Neuronal stem cell (in vitro differentiated cells): ENCODE data around the gene SAP30BP.

Source experiments
- DNase-seq: peaks from one replicate; pipeline ENCODE4 v3.0.0-alpha.2; 2013; ENCODE audit warnings: low spot score
- H2AFZ ChIP-seq: one replicate; pipeline ENCODE4 v1.6.1; 2013; ENCODE audit warnings: mild to moderate bottlenecking, low read length, inconsistent platforms
- H2AK5ac ChIP-seq: 2 replicates; pipeline ENCODE4 v1.6.1; 2013; ENCODE audit warnings: low read depth, mild to moderate bottlenecking, inconsistent platforms, low read length, moderate library complexity, mixed read lengths
- H2BK120ac ChIP-seq: 2 replicates; pipeline ENCODE4 v1.6.1; 2013; ENCODE audit warnings: low read depth, mild to moderate bottlenecking, inconsistent platforms, low read length, moderate library complexity, mixed read lengths
- H2BK12ac ChIP-seq: one replicate; pipeline ENCODE4 v1.6.1; 2013; ENCODE audit warnings: low read length, inconsistent platforms
- H2BK15ac ChIP-seq: 2 replicates; pipeline ENCODE4 v1.6.1; 2013; ENCODE audit warnings: mild to moderate bottlenecking, low read length, inconsistent platforms, mixed read lengths
- H2BK5ac ChIP-seq: one replicate; pipeline ENCODE4 v1.6.1; 2013; ENCODE audit warnings: inconsistent platforms, mild to moderate bottlenecking, low read length, moderate library complexity
- H3K14ac ChIP-seq: one replicate; pipeline ENCODE4 v1.6.1; 2013; ENCODE audit warnings: low read length, inconsistent platforms
- H3K18ac ChIP-seq: 2 replicates; pipeline ENCODE4 v1.6.1; 2013; ENCODE audit warnings: low read length, inconsistent platforms
- H3K23ac ChIP-seq: 2 replicates; pipeline ENCODE4 v1.6.1; 2013; ENCODE audit warnings: low read depth, mild to moderate bottlenecking, mixed read lengths, low read length, inconsistent platforms; ENCODE audit not compliant: poor library complexity
- H3K27ac ChIP-seq: replicated peaks from 3 replicates; pipeline ENCODE4 v1.5.1; 2013; ENCODE audit warnings: low read length, inconsistent platforms
- H3K27me3 ChIP-seq, 3 experiments: 2 replicates each; pipeline ENCODE4 v1.6.1; 2013; ENCODE audit warnings: low read length in 3 of 3, mild to moderate bottlenecking in 2 of 3, inconsistent platforms in 1 of 3, low read depth in 1 of 3, mixed read lengths in 1 of 3, moderate library complexity in 1 of 3; ENCODE audit not compliant: control insufficient read depth in 3 of 3, insufficient read depth in 3 of 3
- H3K36me3 ChIP-seq, 2 donors: replicated peaks in 1 of 2; 2 replicates each; pipeline ENCODE4 v1.6.1; 2013; ENCODE audit warnings: low read length in 2 of 2; ENCODE audit not compliant: control insufficient read depth in 2 of 2, insufficient read depth in 2 of 2
- H3K4ac ChIP-seq: 2 replicates; pipeline ENCODE4 v1.6.1; 2013; ENCODE audit warnings: inconsistent platforms, mild to moderate bottlenecking, low read length, moderate library complexity
- H3K4me1 ChIP-seq, 2 donors: 1 replicate in 1 of 2; 2 replicates in 1 of 2; pipeline ENCODE4 v1.6.1; 2013; ENCODE audit warnings: low read length in 2 of 2, low read depth in 1 of 2; ENCODE audit not compliant: control insufficient read depth in 2 of 2, insufficient read depth in 1 of 2
- H3K4me2 ChIP-seq: one replicate; pipeline ENCODE4 v1.6.1; 2013; ENCODE audit warnings: mild to moderate bottlenecking, low read length, inconsistent platforms; ENCODE audit not compliant: insufficient read depth, poor library complexity, severe bottlenecking
- H3K4me3 ChIP-seq, 2 donors: 2 replicates each; pipeline ENCODE4 v1.5.1; 2013; ENCODE audit warnings: low read length in 2 of 2, mild to moderate bottlenecking in 2 of 2, inconsistent platforms in 1 of 2, moderate library complexity in 1 of 2
- H3K79me1 ChIP-seq: one replicate; pipeline ENCODE4 v1.6.1; 2013; ENCODE audit warnings: low read depth, mild to moderate bottlenecking, inconsistent platforms, low read length, moderate library complexity
- H3K9ac ChIP-seq: one replicate; pipeline ENCODE4 v1.6.1; 2013; ENCODE audit warnings: mild to moderate bottlenecking, low read depth, low read length, inconsistent platforms; ENCODE audit not compliant: poor library complexity
- H3K9me3 ChIP-seq, 2 donors: replicated peaks in 1 of 2; 2 replicates each; pipeline versions ENCODE3 to v1.6.1; 2013; ENCODE audit warnings: low read length in 2 of 2, mild to moderate bottlenecking in 2 of 2, inconsistent platforms in 1 of 2, low read depth in 1 of 2, mixed read lengths in 1 of 2, moderate library complexity in 1 of 2; ENCODE audit not compliant: control insufficient read depth in 2 of 2, insufficient read depth in 1 of 2
- H4K8ac ChIP-seq: one replicate; pipeline ENCODE4 v1.6.1; 2013; ENCODE audit warnings: low read depth, mild to moderate bottlenecking, inconsistent platforms, low read length, moderate library complexity
- H4K91ac ChIP-seq: one replicate; pipeline ENCODE4 v1.6.1; 2013; ENCODE audit warnings: low read length, low read depth, mild to moderate bottlenecking, inconsistent platforms; ENCODE audit not compliant: poor library complexity
- WGBS, 2 donors: extraction: QIAGEN DNeasy Blood & Tissue Kit; methylation state at CpG; one replicate each; pipeline ENCODE4 v1.1.7; 2013; ENCODE audit warnings: missing lambda C conversion rate in 2 of 2, mixed read lengths in 1 of 2; ENCODE audit not compliant: insufficient read length in 2 of 2, insufficient replicate concordance in 1 of 2; ENCODE audit errors: extremely low coverage in 2 of 2; 5-methylcytosine and 5-hydroxymethylcytosine counted together

The SAP30BP gene

DNA sequence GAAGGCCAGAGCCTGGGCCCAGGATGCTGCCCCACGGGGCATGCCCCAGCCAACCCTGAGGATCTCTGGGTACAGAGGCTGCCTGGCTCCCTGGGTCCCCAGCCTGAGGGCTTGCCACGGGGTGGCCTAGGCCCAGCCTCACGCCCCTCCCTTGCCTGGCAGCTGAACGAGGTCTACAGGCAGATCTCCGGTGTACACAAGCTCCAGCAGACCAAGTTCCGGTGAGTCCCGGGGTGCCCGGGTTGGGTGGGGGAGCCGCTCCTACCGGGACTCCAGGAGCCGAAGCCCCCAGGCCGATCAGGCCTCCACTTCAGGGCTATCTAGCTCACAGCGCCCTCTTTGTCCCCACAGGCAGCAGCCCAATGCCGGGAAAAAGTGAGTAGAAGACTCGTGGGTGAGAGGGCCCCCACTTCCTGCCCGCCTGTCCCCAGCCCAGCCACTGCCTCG, 73.5 kb downstream of the SAP30BP start:
- H3K18ac ChIP-seq, result peak overlapping the region; percentile 28
- peak overlapping the region; percentile 73 for H2BK12ac ChIP-seq
- no peak overlapping the region for H2AFZ ChIP-seq
- DNase-seq, result no peak
- H3K36me3 ChIP-seq, result no peaks in the 10 kb centered on the region
- peaks cover 0 to 5% of the 10 kb centered on the region in 2 donors for H3K4me1 ChIP-seq
- H3K79me1 ChIP-seq, result peaks cover 4% of the 10 kb centered on the region
- peak overlapping the region; percentile 65 for H2AK5ac ChIP-seq
- no peak overlapping the region for H4K8ac ChIP-seq
- no peak overlapping the region for H3K4me2 ChIP-seq
- H2BK120ac ChIP-seq, result no peak overlapping the region
- H2BK15ac ChIP-seq, result no peak overlapping the region
- no peak overlapping the region for H3K4me3 ChIP-seq
- H3K4ac ChIP-seq, result no peak overlapping the region
- H4K91ac ChIP-seq, result no peak overlapping the region
- no CpG with 5 or more reads among the region's 17 CpGs for WGBS, 2 donors
- peak overlapping the region; percentile 21 for H3K9ac ChIP-seq
- H3K27me3 ChIP-seq, result peaks cover 0 to 11% (median 0%) of the 10 kb centered on the region in 3 experiments
- H3K23ac ChIP-seq, result no peak overlapping the region
- H2BK5ac ChIP-seq, result no peak overlapping the region
- no peaks in the 10 kb centered on the region for H3K9me3 ChIP-seq
- peak overlapping the region; percentile 38 for H3K14ac ChIP-seq
- H3K27ac ChIP-seq, result no peak overlapping the region

DNA sequence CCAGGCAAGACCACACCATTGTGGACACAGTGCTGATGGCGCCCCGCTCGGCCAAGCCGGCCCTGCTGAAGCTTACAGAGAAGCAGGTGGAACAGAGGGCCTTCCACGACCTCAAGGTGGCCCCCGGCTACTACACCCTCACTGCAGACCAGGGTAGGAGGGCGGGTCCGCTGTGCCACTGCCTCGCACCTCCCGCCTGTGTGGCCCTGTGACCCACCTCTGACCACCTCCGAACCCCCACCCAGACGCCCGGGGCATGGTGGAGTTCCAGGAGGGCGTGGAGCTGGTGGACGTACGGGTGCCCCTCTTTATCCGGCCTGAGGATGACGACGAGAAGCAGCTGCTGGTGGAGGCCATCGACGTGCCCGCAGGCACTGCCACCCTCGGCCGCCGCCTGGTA, 75.2 kb downstream of the SAP30BP start:
- Histone ChIP-seq H3K23ac (no peak overlapping the region), H3K9me3 (no peaks in the 10 kb centered on the region), H3K18ac (peak overlapping the region; percentile 57), H3K27ac (no peak overlapping the region), H3K79me1 (peaks cover 3% of the 10 kb centered on the region), H4K8ac (peak overlapping the region; percentile 82), H3K14ac (peak overlapping the region; percentile 75), H3K27me3 (peaks cover 0 to 11% (median 0%) of the 10 kb centered on the region in 3 experiments), H3K4ac (no peak overlapping the region), H2AK5ac (peak overlapping the region; percentile 61), H4K91ac (no peak overlapping the region), H2BK5ac (no peak overlapping the region), H3K36me3 (no peaks in the 10 kb centered on the region), H2AFZ (no peak overlapping the region), H3K4me2 (no peak overlapping the region), H2BK12ac (no peak overlapping the region), H2BK15ac (peak overlapping the region; percentile 75), H3K4me3 (peak overlapping the region in 1 of 2 donors; percentile 39), H3K9ac (peak overlapping the region; percentile 16), H2BK120ac (no peak overlapping the region), H3K4me1 (peaks cover 0 to 5% of the 10 kb centered on the region in 2 donors)
- no CpG with 5 or more reads among the region's 25 CpGs for WGBS, 2 donors
- no peak for DNase-seq

DNA sequence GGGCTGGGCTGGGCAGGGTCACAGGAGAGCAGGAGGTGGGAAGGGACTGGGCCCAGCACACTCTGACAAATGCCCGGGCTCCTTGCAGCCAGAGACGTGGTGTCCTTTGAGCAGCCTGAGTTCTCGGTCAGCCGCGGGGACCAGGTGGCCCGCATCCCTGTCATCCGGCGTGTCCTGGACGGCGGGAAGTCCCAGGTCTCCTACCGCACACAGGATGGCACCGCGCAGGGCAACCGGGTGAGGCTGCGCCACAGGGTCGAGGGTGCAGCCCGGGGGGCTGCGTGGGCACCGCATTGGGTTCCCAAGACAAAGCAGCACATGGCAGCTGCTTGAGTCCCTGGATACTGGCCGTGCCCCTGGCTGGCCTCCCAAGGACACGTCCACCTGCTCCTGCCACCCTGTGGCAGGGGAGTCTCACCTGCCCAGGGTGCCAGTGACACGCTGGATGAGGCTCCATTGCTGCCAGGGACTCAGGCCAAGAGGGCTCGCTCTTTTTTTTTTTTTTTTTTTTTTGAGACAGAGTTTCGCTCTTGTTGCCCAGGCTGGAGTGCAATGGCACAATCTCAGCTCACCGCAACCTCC, 76.6 kb downstream of the SAP30BP start:
- WGBS, 2 donors, result no CpG with 5 or more reads among the region's 25 CpGs
- Histone ChIP-seq H2BK120ac (no peak overlapping the region), H3K14ac (no peak overlapping the region), H3K4me2 (no peak overlapping the region), H2BK15ac (no peak overlapping the region), H4K8ac (no peak overlapping the region), H2AK5ac (peak overlapping the region; percentile 81), H3K4me3 (no peak overlapping the region), H2BK12ac (no peak overlapping the region), H2BK5ac (peak overlapping the region; percentile 24), H3K4ac (no peak overlapping the region), H3K27me3 (peaks cover 0 to 7% (median 0%) of the 10 kb centered on the region in 3 experiments), H3K79me1 (peaks cover 2% of the 10 kb centered on the region), H4K91ac (no peak overlapping the region), H3K27ac (no peak overlapping the region), H3K18ac (peak overlapping the region; percentile 64), H3K9me3 (no peaks in the 10 kb centered on the region), H3K23ac (no peak overlapping the region), H3K4me1 (no peaks in the 10 kb centered on the region), H3K36me3 (no peaks in the 10 kb centered on the region), H3K9ac (no peak overlapping the region), H2AFZ (no peak overlapping the region)
- DNase-seq, result no peak

DNA sequence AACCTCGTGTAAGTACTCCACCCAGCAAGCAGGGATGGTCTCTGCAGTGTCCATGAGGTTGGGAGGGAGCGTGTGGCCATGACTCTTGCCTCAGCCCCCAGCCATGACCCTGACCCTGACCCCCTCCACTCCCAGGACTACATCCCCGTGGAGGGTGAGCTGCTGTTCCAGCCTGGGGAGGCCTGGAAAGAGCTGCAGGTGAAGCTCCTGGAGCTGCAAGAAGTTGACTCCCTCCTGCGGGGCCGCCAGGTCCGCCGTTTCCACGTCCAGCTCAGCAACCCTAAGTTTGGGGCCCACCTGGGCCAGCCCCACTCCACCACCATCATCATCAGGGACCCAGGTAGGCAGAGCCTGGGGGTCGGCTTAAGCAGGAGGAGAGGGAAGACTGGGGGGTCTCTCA, 81.6 kb downstream of the SAP30BP start:
- Histone ChIP-seq H2BK15ac (no peak overlapping the region), H3K4me2 (no peak overlapping the region), H3K9ac (no peak overlapping the region), H3K27ac (no peak overlapping the region), H2BK5ac (no peak overlapping the region), H3K36me3 (no peaks in the 10 kb centered on the region), H3K18ac (peak overlapping the region; percentile 27), H2AK5ac (peak overlapping the region; percentile 83), H3K4me1 (peaks cover 0 to 3% of the 10 kb centered on the region in 2 donors), H4K91ac (no peak overlapping the region), H2BK120ac (no peak overlapping the region), H3K4me3 (no peak overlapping the region), H3K9me3 (no peaks in the 10 kb centered on the region), H3K27me3 (peaks cover 0 to 16% (median 3%) of the 10 kb centered on the region in 3 experiments), H4K8ac (no peak overlapping the region), H3K79me1 (no peaks in the 10 kb centered on the region), H3K14ac (no peak overlapping the region), H2AFZ (no peak overlapping the region), H3K23ac (no peak overlapping the region), H2BK12ac (no peak overlapping the region), H3K4ac (peak overlapping the region; percentile 23)
- DNase-seq, result no peak
- WGBS, 2 donors, result no CpG with 5 or more reads among the region's 9 CpGs
